ENCODE results near the gene METTL22.

The METTL22 gene, protein sequence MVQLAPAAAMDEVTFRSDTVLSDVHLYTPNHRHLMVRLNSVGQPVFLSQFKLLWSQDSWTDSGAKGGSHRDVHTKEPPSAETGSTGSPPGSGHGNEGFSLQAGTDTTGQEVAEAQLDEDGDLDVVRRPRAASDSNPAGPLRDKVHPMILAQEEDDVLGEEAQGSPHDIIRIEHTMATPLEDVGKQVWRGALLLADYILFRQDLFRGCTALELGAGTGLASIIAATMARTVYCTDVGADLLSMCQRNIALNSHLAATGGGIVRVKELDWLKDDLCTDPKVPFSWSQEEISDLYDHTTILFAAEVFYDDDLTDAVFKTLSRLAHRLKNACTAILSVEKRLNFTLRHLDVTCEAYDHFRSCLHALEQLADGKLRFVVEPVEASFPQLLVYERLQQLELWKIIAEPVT

DNA sequence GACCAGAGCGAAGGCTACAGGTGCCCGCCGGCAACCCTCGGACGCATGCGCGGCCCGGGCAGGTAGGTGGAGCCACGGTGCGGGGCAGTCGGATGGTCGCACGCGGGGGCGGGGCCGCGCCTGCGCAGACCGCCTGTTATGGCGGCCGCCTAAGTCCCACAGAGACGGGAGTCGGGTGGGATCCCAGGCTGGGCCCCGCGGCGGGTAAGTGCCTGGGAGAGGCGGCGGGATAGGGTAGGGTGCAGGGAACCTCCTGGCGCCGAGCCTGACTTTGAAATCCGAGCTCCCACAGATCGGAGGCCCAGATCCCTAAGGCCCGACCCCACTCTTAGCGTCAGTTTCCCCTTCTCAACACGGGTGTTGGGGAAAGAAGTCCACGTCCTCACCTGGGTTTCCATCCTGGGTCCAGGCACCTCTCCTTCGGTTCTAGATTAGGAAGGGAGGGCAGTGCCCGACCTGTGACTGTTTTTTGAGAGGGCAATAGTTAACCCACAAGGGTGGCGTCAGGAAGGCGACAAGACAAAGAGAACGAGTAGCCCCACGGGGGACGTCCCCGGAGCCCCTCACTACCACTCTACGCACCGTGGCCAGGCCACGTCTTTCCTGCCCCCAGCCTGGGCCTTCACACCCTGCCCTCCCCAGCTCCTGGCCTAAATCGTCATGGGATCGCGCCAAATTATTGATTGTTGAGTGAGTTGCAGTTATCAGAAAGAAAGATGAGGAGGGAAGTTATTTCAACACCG lies at the start of gene METTL22:
Gene METTL22, plus strand, starts transcription at position 127 of the 743 bp plus-strand sequence. CDS start 3,968 bp downstream, outside the sequence.
- DNase-seq (ENCODE audit: low read depth, low spot score) = peak; percentile 33
- peak within 1 kb of the TSS; percentile 88 for H3K27ac ChIP-seq

DNA sequence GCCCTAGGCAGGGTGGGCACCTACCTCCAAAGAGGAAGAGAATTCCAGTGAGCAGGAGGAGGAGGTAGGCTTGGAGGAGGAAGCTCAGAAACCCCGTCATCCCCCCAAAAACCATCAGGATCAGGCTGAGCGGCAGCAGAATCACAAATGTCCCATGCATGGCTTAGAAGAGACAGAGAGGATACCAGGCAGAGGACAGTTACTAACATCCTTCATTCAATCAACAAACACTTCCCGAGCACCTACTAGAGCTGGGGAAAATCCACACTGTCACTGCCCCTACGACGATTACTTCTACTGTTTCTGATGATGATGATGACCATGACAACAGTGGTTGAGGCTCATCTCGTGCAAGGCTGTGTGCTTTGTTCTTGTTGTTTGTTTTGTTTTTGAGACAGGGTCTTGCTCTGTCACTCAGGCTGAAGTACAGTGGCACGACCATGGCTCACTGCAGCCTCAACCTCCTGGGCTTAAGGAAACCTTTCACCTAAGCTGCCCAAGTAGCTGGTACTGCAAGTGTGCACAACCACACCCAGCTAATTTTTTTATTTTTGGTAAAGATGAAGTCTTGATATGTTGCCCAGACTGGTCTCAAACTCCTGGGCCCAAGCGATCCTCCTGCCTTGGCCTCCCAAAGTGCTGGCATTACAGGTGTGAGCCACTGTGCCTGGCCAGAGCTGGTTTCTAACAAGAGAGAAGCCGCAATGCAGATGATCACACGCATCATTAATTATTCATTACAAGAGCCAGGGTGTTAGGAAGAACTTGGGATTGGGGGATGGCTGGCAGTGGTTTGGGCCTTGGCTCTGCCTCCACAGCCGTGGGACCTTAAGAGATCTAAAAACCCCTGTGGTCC lies 49.2 kb upstream of the METTL22 start:
- no peak overlapping the region for H3K27ac ChIP-seq
- no peak for DNase-seq (ENCODE audit: low read depth, low spot score)

DNA sequence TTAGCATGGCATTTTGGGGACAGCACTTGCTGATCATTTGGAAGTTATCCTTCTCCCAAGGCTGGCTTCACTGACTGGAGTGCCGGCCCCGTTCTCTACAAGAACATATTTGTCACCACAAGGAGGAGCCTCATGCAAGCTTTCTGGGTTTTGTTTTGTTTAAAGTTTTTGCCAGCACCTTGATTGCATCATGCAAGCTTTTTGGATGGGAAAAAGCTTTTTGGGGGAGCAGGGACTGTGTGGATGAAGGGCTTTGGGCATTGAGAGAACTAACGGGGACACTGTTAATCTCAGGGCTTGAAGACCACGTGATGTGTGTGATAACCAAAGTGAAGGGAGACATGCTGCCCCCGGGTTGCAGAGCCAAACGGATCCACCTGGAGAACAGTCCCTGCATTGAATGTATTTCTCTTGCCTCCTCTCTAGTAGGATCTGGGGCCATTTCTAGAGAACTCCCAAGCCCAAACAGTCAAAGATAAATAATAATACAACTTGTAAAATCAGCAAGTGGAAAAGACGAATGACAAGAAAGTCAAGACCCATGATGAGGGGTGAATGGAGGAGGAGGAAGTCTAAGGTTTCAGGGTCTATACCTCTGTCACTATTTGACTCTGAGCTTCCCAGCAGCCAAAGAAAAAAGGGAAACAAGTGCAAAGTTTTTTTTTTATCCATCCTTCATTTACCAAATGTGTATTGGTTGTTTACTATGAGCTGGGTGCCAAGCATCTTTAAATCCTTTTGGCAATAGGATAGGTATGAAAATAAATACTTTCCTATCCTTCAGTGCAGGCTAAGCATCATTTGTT lies 48.4 kb upstream of the METTL22 start:
- no peak for DNase-seq (ENCODE audit: low read depth, low spot score)
- H3K27ac ChIP-seq = no peak overlapping the region

DNA sequence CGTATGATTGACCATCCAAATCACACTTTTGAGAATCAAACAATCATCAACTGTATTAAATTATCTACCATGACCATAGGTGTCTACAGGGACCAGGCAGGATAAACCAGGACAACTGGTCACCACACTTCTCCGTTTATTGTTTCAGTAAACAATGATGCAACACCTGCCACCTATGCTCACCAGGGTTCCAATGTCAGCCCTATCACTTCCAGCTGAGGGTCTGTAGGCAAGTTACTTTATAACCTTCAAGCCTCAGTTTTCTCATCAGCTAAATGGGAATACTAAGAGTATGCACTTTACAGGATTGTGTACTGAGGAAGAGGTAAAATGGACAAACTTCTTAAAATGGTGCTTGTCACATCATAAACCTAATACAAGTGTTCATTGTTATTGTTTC lies 46.1 kb upstream of the METTL22 start:
- DNase-seq (ENCODE audit: low read depth, low spot score) = no peak
- no peak overlapping the region for H3K27ac ChIP-seq

DNA sequence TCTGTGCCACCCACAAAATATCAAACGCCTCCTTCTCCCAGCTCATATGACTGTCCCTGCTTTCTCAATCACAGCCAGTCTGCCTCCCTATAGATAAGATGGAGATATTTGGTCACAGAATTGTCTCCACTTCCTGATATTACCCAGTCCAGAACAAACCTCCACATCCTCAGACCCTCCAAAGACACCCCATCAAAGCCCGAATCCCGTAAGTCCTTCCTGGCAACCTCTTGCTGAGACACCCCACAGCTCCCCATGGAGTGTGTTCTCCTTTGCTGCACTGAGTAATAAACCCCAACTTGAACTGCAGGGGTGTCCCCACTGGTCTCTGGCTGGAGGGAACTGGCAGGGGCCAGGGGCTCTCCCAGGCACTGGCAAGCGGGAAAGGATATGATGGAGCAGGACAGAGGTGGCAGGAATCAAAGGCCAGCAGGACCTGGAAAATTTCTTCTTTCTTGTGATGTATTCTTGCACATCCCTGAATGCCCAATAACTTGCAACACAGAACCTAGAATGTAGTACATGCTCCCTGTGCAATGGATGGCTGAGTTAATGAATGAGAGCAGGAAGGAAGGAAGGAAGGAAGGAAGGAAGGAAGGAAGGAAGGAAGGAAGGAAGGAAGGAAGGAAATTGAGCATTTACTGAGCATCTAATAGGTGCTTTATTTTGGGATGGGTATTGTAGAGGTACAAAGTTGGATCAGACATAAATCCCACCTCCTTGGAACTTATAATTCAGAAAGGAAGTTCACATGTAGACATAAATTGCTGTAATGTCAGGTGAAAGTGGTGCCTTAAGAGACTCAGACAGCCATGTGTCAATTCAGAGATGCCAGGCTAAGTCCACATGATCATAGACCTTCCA lies 45.1 kb upstream of the METTL22 start:
- no peak for DNase-seq (ENCODE audit: low read depth, low spot score)
- no peak overlapping the region for H3K27ac ChIP-seq

DNA sequence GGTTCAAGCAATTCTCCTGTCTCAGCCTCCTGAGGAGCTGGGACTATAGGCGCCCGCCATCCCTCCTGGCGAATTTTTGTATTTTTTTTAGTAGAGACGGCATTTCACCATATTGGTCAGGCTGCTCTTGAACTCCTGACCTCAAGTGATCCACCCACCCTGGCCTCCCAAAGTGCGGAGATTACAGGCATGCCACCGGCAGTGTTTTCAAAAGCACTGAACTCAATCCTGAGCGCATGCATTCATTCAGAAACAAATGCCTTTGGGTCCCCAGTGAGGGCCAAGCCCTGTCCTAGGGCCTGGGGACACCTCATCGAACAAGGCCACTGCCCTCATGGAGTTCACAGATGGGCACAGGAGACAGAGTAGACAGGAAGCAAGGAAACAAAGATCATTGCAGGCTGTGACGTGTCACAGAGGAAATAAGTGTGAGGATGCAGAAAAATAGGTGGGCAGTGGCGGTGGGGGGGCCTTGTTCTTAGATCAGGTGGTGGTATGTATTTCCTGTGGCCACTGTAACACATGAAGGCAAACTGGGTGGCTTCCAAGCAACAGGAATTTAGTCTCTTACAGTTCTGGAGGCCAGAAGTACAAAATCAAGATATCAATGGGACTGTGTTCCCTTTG lies 43.7 kb upstream of the METTL22 start:
- H3K27ac ChIP-seq = no peak overlapping the region
- no peak for DNase-seq (ENCODE audit: low read depth, low spot score)

DNA sequence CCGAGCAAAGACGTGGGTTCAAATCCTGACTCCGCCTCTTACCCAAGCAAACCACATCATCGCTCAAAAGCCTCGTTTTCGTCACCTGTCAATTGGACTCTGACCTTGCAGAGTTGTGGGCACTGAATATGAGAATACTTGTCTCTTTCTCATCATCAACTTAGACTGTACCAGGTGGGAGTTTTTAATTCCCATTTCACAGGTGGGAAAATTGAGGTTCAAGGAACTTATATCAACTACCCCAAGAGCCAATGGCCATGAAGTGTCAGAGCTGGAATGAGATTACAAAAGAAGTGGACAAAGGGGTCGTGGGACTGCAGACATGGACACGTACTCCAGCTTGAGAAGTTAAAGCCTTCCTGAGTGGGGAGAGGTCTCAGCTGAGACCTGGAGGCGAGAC lies 41.9 kb upstream of the METTL22 start:
- no peak for DNase-seq (ENCODE audit: low read depth, low spot score)
- H3K27ac ChIP-seq = no peak overlapping the region

DNA sequence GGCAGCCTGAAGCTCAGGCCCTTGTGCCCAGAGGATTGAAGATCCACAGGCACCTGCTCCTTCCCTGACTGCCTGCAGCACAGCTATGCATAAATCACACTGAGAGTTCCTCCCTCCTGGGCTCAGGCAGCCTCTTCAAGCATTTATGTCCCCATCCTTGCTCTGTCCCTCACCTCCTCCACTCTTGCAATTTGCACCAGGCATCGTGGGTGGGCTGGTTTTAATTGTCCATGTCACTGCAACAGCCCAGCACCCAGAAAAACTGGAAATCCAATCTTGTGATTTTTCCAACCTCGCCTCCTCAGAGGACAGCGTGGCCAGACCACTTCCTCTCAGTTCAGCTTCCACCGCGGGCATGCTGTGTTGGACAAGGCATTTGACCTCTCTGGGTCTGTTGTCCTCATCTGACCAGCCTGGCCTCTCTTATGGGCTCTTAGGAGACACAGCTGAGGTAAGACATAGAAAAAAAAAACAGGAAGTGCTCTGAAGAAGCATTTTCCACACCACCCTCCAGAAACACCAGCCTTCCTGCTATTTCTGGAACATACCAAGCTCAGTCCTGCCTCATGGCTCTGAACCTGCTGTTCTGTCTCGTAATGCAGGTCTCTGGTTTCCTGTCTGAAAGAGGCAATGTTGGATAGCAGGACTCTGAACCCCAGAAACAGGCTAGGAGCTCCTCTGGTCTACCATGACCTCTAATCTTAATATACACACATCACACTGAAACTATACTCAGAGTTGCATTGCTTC lies 39.5 kb upstream of the METTL22 start:
- H3K27ac ChIP-seq = no peak overlapping the region
- no peak for DNase-seq (ENCODE audit: low read depth, low spot score)

DNA sequence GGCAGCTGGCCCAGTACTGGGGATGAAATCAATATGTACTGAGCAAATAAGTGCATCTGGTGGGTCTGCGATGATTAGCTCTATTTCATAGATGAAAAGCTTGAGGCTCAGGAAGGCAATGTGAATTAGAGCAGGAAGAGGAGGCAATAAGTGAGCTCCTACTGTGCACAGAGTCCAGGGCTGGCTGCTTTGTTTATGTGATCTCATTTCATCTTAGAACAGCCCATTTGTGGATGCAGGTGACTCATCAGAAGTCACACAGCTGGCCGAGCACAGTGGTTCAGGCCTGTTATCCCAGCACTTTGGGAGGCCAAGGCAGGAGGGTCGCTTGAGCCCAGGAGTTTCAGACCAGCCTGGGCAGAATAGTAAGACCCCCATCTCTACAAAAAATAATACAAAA lies 38.3 kb upstream of the METTL22 start:
- peak; percentile 6 for DNase-seq (ENCODE audit: low read depth, low spot score)
- no peak overlapping the region for H3K27ac ChIP-seq

DNA sequence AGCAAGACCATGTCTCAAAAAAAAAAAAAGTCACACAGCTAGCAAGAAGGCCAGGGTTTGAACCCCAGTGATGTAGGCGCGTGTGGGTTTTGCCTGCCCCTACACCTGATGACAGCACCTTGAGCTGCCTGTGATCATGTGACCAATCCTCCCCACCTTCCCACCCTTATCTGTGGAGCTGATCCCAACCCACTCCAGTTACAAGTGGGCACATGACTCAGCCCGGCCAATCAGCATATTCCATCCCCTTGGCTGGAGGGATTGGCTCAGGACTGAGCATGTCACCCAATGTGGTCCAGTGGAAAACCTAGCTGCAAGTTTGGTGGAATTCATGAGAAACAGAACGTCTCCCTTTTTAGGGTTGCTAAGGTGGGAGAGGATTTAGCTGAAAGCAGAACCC lies 37.8 kb upstream of the METTL22 start:
- H3K27ac ChIP-seq = no peak overlapping the region
- DNase-seq (ENCODE audit: low read depth, low spot score) = no peak

DNA sequence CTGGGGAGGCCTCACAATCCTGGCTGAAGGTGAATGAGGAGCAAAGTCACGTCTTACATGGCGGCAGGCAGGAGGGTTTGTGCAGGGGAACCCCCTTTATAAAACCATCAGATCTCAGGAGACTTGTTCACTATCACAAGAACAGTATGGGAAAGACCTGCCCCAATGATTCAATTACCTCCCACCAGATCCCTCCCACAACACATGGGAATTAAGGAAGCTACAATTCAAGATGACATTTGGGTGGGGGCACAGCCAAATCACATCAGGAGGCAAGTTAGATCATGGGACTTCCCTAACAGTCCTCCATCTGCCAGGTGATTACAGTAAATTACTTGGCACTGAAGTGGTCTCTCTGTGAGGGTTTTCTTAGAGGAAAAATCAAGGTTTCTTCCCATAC lies 36.5 kb upstream of the METTL22 start:
- H3K27ac ChIP-seq = no peak overlapping the region
- DNase-seq (ENCODE audit: low read depth, low spot score) = no peak

DNA sequence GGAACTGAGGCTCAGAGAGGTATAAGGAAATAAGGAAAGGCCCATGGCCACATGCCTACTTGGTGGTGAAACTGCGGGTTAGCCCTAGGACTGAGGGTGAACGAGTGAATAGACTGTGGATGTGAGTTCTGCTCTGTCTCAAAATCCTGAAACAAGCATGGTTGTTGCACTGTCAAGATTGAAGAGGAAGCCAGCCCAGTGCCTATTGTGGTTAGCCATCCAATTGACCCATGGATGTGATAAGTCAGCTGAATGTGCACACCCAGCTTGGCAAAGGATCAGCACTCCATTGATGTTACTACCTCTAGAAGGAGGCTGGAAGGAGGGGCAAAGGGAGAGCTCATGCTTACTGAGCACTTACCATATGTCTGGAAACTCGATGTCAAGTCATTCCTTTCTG lies 35.6 kb upstream of the METTL22 start:
- no peak for DNase-seq (ENCODE audit: low read depth, low spot score)
- no peak overlapping the region for H3K27ac ChIP-seq

DNA sequence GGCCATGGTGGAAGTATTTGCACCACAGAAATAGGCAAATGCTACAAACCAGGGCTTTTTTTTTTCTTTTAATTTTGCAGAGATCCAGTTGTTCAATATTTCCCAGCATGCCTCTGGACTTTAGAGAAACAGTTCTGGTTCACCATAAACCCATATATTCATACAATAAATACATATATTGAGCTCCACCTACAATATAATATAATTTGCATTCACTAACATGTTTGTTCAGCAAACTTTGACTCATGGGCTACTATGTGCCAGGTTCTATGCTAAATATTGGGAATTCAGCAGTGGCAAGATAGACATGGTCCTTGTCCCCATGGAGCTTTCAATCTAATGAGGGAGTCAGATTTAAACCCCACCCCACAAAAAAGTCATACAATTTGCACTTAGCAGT lies 34.4 kb upstream of the METTL22 start:
- H3K27ac ChIP-seq = no peak overlapping the region
- DNase-seq (ENCODE audit: low read depth, low spot score) = no peak

DNA sequence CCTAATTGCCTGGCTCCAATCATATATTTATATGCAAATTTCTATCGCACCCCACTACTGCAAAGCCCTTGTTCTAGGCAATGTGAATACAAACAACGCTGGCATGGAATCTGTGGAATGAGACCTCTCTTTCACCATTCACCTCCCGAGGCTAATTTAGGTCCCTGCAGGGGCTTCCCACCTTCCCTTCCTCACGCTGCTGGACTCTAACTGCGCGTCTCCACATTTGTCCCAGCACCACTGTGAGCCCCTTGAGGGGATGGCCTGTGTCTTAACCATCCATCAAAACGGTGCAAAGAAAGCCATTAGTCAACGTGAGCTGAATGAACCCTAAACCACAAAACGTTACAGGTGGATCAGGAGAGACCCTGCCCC lies 32.8 kb upstream of the METTL22 start:
- H3K27ac ChIP-seq = no peak overlapping the region
- no peak for DNase-seq (ENCODE audit: low read depth, low spot score)

DNA sequence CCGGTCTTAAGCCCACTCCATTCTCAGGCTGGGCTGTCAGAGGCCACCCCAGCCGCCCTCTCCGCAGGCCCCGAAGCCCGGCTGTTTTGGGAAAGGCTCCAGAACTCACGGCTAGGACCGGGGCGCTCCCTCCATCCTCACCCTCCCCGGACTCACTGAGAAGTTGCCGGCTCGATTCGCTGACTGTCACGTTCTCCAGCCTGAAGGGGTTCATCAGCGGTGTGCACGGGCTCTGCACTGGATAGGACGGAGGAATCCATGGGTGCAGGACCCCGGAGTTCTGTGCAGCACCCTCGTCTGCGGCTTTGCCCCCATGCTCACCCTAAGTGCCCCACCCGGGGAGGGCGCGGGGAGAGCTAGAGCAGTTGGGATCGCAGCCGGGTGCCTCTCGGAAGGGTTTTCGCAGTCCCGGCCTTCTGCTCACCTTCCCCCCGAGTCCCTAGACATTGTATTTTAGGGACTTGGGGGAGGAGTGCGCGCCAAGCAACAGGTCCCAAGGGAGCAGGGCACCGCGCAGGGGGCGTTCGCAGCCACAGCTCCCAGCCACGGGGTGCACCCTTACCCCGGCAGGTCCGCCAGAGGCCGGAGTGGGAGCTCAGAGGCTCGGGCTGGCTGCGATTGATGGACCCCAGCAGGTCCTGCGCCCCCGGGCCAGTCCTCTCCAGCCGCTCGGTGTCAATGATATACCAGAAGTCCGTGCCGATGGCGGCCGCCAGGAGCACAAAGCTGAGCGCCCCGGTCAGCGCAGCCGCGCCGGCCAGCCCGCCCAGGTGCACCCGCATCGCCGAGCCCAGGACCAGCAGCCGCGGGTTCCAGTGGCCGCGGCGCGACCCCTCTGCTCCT lies 32.2 kb upstream of the METTL22 start:
- DNase-seq (ENCODE audit: low read depth, low spot score) = no peak
- no peak overlapping the region for H3K27ac ChIP-seq

DNA sequence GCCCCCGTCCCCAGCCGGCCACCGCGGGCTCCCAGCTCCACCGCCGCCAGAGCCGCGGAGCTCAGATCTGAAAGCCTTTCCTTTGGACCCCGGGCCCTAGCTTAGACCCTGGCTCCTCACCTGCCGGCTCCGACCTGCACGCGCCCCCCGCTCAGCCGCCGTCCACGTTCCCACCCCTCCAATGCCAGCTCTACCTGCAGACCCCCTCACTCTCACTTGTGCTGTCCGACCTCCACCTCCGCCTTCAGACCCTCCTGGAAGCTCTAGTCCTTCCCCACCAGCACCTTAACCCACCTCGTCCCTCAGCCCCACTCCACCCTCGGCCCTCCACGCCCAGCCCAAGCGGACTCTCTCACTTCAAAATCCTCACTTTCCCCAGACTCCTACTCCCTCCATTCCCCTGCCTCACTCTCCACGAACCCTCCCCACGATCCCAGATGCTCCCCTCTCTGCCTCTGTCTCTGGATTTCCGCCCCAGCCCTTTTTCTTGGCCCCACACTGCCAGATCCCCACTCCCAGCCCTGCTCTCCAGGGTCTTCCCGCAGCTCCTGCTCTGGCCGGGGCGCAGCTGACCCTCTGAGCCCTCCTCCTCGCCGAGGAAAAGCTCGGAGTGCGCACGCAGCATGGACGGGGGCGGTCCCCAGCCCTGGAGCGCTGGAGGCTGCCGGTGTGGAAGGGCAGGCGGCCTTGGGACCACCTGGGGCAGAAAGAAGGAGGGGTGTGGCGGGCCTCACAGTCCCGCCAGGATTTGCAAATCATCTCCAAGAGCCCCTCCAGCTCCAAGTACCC lies 31.4 kb upstream of the METTL22 start, which contains the start of gene TMEM114:
Gene TMEM114, minus strand, starts transcription at position 612 of the 789 bp plus-strand sequence. CDS start 673 bp downstream, outside the sequence.
- no peak for DNase-seq (ENCODE audit: low read depth, low spot score)
- no peak within 1 kb of the TSS for H3K27ac ChIP-seq
